DMS153 treated with DMSO at 0.1 percent for 48 hours (cell line): ENCODE data around the gene NOLC1.

Experiments
- DNase-seq: peaks from one replicate; lab custom pipeline; 2025; ENCODE audit not compliant: unreplicated experiment; lab: John Stamatoyannopoulos, UW

NOLC1 gene

DNA sequence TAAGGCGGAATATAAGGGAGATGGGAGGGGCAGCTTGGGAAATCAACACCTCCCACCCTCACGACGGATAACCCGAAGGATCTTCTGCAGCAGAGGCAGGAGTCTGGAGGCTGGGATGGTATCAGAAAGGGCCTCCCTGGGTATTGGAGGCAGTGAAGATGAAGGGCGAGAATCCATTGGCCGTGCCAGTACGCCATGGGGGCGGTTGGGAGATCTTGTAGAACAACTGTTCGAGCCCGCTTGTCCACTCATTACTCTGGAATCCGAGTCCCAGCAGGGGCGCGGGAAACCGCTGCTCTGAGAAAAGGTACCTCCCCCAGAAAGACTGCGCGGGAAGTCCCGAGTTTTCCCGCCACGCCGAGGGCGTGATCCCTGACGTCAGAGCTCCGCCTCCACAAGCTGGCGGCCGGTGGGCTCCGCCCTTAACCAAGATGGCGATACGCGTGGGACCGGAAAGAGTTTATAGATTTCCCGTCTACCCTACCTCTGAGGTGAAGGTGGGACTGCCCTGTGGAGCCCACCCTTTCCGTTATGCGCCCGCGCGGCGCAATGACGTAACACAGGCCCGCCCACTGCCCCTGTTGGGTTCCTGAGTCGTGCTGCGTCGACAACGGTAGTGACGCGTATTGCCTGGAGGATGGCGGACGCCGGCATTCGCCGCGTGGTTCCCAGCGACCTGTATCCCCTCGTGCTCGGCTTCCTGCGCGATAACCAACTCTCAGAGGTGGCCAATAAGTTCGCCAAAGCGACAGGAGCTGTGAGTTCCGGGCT, at the start of gene NOLC1:
Gene NOLC1 (plus strand): TSS at position 616 of the 771 bp plus-strand sequence. CDS start 22 bp downstream, at position 638.
- DNase-seq = peak; percentile 90

DNA sequence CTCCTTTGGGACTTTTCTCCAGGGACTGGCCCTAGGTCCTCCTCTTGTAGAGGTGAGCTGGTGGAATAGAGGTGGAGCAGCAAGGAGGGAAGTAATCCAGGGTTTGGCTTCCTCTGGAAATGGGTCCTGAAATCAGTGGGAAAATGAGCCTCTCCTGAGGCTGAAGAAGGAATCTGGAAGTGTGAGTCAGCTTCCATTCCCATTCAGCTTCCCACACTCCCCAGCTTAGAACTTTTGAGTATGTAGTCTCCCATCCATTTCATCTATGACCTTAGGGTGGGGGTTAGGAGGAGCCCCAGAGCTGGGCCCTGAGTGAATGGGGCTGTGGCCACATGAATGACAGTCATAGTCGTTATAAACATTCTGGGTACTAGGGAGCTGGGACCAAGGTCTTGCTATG, 49.8 kb upstream of the NOLC1 start:
- no peak for DNase-seq

DNA sequence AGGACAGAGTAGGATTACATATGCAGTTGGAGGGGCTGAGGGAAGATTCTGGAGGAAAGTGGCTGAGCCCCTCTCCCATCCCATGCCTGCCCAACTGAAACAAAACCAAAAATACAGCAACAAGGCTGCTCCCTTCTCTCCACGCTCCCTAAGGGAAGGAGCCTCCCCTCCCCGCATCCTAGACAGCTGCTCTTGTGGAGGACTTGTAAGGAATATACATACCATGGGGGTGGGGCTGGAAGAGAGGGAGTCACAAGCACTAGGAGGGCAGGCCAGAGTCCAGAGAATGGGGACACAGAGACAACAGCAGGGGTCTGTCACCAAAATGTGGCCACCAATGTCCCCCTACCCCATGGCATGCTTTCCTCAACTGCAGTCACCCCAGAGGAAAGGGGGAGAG, 45.2 kb upstream of the NOLC1 start:
- DNase-seq = no peak

DNA sequence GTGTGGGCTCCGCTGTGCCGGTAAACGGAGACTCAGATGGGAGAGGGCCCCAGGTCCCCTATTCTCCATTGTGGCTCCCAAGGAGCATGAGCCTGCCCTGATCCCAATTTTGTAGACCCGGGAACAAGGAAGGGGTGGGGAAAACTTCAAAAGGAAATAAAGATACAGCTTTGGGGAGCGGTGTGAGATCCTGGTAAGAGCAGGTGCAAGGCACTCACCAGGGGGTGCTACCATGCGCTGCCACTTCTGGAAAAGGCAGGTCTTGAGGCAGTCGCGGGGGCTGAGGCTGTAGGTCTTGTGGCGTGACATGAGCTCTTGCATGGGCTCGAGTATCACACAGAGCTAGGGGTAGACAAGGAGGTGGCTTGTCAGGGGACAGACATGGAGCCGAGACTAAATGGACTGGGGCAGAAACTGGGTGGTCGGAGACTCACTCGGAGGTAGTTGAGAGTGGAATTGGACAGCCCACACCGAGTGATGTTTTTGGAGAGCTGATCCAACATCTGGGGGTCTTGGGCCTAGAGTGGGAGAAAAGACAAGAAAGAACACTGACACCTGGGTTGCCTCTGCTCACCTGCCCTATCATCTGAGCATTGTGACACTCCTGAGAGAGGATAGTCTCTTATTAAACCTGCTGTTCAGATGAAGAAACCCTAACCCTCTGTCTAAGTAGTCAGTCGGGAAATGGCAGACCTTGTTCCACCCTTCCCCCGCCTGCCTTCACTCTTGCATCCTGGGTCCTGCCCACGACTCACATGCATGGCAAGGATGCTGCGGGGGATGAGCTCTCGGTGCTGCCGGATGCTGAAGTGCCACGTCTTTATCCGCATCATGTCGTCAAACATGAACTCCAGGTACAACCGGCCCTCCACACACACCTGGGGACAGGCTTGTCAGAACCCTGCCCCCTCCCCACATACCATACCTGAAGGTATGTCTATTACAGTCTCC, 42.7 kb upstream of the NOLC1 start:
- no peak for DNase-seq

DNA sequence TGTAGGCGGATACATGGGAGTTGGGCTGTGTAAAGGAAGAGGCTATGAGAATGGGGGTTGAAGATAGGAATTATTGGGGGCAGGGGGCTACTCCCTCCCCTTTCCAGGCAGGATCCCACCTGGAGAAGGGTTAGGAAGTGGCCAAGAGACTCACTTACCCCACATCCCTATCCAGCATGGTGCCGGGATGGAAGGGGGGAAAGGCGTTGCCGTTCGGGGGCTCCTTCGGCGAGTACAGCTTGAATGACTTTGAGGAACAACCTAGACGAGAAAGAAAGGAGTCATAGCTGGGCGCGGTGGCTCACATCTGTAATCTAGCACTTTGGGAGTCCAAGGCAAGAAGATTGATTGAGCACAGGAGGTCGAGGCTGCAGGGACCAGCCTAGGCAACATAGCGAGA, 40.9 kb upstream of the NOLC1 start:
- DNase-seq = no peak

DNA sequence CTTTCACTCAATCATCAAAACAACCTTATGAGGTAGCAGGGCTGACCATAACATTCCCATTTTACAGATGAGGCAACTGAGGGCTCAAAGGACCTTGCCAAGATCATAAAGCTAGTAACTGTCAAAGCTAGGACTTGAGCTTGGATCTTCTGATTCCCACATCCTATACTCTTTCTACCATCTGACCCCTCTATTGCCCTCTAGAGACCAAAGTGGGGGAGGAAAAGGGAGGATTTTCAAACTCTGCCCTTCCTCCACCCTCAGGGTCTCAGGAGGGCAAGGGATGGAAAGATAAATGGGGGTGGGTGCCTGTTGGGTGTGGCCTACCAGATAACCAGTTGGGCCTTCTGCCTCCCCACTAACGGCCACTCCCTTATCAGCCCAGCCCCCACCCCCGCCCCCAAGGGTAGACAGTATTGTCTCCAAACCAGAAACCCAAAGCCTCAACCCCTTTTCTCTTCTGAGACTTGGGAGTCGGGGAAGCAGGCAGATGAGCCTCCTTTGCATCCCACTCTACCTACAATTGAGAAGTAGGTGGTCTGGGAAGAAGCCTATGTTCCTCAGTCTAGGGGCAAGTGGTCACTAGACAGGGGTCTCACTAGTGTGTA, 39.9 kb upstream of the NOLC1 start:
- no peak for DNase-seq

DNA sequence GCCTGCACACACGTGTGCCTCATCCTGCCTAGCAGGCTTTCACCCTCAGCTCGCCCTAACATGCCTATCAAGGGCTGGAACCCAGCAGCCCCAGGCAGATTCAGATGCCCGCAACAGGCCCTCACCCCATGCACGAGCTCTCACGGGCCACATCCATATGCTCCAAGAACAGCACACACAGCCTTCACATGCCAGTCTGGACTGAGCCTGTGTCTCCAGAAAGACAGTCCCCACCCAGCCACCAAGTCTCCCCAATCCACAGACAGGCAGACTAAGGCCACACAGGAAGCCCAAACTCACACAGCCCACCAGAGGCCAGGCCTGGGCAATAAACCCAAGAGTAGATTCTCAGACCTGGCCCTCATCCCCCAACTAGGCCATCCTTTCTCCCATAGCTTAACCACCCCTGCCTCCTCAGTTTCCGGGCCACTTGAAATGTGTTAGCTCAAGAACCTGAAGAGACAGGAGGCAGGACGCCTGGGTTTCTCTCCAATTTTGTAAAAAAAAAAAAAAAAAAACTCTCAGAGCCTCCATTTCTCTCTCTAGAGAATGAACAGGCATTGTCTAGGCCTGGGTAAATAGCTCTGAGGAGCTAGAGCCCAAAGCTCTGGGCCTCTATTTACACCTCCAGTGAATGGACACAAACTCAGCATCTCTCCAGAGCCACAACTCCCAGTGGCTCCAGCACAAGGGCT, 38.8 kb upstream of the NOLC1 start:
- DNase-seq = no peak

DNA sequence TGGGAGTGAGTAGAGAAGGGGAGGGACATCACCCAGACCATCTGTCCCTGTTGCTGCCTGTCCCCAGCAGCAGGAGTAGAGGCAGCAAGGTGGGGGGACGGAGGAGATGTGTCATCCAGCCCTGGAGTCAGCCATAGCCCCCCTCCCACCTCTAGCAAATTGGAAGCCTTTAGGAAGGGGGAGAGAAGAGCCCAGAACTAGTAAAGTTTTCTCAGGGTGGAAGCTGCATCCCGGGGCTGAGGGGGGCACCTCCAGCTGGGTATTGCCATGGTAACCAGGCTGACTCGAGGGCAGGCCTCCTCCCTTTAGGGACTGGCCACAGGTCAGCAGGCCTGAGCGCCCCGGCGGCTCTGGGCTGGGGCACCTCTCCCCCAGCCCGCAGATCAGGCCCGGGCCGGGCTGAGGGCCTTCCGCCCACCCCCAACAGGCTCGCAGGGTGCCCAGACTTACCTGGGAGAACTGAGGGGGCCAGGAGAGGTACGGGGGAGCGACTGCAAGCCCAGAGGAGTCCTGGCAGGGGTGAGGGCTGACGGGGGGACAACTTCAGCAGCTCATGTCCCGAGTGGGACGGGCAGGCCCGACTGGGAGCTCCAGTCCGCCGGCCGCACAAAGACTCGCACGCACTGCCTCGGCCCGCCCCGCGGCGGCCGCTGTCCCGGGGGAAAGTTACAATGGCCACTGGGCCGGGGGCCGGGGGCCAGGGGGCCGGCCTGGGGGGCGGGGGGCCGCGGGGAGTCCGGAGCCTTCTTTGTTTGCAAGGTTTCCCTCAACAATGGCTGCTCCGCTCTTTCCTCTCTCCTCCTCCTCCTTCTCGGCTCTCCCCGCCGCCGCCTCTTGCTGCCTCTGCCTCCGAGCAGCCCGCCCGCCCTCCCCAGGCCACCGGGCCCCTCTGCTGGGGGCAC, 38.0 kb upstream of the NOLC1 start:
- DNase-seq = no peak

DNA sequence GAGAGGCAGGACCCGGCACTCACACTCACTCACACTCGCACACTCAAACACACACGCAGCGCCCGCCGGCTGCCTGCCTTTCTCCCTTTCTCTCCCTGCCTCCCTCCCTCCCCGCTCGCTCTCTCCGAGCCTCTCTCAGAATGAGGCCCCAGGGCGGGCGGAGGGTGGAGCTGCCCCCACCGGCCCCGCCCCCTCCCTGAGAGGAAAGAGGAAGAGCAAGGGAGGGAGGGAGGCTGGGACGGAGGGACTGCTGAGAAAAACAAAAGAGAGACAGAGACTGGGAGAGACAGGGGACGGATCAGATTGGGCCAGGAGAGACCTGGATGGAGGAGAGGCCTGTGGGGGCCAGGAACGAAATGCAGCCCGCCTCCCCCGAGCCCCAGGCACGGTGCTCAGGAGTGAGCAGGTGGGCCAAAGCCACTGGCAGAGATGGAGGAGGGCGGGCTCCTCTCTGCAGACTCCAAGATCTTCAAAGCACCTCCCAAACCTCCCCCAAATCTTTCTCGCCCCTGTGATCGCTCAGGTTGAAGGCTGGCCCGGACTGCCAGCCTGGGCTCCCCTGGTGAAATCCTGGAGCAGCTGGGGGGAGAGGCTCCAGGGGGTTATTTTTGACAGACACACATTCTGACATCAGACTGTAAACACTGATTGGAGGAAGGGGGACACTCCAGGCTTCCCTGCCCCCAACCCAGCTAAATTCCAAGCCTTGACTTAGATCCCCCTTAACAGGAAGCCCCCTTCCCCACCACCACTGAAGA, 37.1 kb upstream of the NOLC1 start:
- peak; percentile 57 for DNase-seq

DNA sequence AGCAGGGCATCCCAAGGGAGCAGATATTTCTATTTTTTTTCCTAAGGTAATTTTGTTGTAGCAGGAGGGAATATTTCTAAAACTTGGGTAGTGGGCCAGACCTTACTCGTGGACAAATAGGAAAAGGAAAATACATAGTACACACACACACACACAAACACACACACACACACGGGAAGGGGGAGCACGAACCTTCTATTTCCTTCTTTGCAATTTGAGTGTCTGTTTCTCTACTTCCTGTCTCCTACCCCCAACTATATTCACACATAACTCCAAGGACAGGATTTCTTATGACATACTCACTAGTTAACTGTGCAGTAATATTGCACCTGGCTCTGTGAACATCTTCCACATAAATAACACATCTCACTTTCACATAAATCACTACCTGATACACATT, 36.4 kb upstream of the NOLC1 start:
- no peak for DNase-seq

DNA sequence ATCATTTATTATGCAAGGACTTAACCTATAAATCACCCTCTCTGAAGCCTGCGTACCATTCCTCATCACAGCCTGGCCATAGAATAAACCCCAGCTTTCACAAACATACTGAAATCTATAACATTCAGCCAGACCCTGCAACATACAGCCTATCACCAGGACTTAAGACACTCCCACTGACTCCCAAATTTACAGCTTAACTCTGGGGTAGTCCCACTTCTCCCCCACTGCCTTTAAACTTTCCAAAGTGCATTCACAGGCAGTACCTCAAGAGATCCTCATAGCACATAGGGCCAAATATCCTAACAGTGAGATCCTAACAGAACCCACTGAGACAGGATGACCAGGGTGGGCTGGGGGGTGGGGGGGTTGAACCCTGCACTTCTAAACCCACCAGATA, 35.5 kb upstream of the NOLC1 start:
- DNase-seq = no peak

DNA sequence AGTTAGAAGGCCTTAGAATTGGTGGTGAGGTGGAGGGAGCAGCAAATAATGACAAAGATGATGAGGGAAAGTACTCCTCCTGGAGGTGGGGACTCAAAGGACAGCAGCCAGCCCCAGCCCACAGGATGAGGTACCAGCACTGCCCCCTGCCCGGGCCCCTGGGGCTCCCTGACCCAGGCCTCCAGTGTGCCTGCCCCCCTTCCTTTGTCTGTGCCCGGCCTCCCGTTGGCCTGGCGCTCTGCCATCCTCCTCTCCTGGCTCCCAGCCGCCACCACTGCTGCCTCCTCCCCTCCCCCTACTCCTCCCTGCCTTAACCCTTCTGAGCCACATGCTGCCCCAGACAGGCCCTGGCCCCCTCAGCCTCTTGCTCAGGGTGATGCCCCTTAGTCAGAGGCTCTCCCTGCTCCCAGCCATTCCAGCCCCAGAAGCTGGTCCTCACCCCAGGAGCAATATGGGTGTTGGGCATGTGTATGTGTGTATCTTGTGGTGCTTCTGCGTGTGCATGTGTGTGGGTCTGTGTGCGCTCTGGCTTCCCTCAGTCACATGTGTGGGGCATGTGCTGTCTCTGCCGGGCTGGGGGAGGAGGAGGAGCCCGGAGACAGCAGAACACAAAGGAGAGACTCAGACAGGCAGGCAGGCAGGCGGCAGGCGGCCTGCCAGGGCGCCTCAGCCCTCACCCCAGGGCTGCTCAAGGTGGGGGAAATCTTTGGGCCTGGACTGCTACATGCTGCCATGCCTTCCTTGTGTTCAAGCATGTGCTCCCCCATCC, 34.6 kb upstream of the NOLC1 start:
- peak; percentile 78 for DNase-seq

DNA sequence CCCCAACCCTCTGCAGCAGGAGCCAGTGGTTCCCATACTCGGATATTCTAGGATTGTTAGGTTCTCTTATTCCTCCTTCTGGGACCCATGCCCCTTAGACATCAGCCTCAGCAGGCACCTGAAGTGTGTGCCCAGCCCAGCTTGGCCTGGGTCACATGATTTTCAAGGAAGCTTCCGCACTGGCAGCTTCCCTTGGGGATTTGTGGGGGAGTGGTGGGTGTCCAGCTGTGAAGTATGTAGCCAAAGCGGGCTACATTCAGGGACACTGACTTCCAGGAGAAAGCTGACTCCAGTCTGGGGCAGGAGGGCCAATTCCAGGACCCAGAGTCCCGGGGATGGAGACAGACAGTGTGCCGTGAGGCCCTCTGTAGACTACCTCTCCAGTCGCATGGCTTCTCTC, 33.3 kb upstream of the NOLC1 start:
- DNase-seq = no peak

DNA sequence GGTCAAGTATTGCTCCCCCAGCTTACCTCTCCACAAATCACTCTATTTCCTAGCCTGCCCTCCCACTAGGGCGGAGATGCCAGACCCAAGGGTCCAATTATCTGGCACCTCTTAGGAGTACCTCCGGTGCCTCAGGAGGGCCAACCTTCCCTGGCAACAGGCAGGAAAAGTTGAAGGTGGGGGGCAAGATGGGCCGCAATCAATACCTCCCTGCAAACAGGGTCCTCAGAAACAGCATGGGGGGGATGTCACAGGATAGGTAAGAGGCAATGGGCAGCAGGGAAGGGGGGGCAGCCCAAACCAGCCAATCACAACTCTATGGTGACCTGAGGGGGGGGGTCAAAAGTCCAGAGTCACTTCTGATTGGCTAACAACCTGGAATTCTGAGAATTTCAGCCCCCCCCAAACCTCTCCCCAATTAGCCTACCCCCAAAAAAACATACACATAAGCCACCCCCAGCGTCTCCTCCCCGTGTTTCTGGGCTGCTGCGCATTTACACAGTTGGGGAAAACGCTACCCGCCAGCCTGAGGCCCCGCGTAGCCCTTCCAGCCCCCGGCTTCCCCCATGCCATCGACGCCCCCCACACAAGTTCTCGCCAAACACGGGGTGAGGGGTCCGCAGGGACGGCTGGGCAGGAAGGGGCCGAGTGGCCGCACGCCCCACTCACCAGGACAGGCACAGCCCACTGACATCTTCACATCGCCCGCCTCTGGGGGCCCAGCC, 32.6 kb upstream of the NOLC1 start:
- peak; percentile 62 for DNase-seq

DNA sequence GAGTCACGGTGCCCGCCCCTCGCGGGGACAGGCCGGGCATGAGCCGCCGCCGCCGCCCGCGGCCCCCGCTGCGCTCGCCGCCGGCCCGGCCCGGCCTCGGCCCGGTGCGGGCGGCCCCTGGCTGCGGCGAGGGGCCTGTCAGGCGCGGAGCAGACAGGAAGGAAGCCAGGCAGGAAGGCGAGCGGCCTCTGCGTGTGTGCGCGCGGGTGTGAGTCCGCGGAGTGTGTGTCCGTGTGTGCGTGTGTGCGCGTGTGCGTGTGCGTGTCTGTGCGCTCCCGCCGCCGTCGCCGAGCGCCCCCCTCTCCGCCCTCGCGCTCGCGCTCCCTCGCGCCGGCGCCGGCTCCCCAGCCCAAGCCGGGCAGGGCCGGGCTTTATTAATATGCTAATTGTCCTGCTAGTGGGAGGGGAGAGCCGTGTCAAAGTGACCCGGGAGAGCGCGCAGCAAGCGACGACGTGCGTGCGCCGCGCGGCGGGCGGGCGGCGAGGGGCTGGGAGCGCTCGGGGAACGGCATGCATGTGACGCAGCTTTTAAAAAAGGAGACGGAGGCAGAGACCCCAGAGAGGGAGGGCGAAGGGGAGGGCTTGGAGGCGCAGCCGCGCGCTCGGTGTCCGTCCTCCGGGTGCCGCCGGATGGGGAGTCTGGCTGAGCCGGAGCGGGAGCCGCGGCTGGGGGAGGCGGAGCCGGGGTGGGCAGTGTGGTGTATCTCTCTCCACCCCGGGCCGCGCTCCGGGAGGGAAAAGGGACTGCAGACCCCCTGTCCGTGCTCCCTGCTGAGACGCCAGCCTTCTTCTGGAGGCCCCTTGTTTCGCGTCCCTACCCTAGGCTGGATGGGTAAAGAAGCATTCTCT, 31.8 kb upstream of the NOLC1 start, which contains the start of gene LDB1:
Gene LDB1 (minus strand): TSS at position 227 of the 849 bp plus-strand sequence. CDS start 258 bp downstream, outside the sequence.
- peak; percentile 45 for DNase-seq

DNA sequence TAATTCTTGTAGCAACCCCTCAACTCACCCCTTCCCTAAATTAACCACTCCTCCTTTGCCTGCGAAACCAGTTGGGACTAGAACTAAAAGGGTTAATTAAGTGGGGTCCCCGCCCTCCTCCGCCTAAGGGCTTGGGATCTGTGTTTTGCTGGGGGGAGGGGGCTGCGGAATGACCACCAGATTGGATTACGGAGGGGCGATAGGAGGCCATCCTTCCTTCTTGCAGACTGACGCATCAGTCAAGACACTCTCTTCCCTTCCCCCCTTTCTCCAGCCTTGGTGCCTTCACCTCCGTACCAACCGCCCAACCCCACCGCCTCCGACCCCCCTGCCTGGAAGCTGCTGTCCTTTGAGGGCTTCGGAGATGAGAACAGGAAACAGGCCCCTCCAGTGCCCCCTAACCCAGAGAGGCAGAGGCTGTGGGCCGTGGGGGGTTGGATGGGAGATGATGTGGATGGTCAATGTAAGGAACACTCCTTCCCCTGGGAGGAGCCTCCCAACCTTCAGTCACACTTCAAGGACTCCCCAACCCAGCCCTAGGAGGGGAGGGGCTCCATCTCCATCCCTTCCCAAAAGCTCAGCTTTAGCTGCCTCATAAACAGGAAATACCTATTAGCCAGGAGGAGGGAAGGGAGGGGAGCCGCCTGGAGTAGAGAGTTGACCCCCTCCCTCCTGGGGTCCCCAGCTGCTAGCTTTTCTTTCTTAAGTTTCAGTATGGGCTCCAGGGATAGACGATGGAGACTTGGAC, 31.0 kb upstream of the NOLC1 start:
- no peak for DNase-seq
